A549 treated with CORT108297 at 1 μM for 4 hours (cell line): Measurements from ENCODE around the gene OGA. TPM values are rescaled to one million over a fixed set of nuclear protein-coding genes. Genes with fewer than 3 reads are reported as not detected.

Source experiments
- total RNA-seq: library from RNA; stranded (reverse); fragments of 200-300 nt; extraction: Qiagen RNA extraction; gene quantifications from 5 replicates; pipeline ENCODE4 v1.2.3, GENCODE V29; 2022

The OGA gene
- total RNA-seq, result 64.1 to 85.5 TPM (median 67.9 TPM) in 5 replicates

DNA sequence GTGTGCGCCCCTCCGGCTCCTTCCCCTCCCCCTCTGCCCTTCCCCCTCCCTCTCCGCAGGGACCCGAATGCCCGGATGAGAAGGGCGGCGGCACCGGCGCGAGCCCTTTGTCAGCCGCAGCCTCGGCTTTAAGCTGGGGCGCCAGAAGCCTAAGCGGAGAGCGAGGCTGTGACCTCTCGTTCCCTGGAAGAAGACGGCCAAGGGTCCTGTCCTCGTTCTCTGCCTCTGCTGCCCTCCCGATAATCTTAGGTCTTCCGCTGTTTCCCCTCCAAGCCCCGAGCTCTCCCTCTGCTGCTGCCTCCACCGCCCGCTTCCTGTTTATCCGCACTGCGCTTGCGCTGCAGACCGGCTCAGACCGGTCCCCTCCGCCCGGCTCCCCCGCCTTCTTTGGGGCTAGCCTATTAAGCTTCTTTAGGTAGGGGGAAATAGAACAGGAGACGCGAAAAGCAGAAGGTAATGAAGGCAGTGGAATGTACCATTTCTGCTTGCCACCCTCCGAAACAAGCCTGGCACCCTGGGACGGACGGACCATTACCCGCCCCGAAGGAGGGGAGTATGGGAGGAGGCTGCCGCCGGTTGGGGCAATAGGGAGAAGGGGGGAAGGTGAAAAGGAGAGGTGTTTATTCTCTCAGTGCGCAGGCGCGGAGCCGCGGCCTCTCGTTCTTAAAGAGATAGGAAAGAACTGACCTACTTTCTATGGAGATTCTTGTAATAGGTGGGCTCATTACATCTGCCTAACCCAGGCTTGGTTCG lies at the start of gene OGA:
Gene OGA (minus strand): TSS at position 326 of the 753 bp plus-strand sequence. CDS start 422 bp downstream, outside the sequence.

DNA sequence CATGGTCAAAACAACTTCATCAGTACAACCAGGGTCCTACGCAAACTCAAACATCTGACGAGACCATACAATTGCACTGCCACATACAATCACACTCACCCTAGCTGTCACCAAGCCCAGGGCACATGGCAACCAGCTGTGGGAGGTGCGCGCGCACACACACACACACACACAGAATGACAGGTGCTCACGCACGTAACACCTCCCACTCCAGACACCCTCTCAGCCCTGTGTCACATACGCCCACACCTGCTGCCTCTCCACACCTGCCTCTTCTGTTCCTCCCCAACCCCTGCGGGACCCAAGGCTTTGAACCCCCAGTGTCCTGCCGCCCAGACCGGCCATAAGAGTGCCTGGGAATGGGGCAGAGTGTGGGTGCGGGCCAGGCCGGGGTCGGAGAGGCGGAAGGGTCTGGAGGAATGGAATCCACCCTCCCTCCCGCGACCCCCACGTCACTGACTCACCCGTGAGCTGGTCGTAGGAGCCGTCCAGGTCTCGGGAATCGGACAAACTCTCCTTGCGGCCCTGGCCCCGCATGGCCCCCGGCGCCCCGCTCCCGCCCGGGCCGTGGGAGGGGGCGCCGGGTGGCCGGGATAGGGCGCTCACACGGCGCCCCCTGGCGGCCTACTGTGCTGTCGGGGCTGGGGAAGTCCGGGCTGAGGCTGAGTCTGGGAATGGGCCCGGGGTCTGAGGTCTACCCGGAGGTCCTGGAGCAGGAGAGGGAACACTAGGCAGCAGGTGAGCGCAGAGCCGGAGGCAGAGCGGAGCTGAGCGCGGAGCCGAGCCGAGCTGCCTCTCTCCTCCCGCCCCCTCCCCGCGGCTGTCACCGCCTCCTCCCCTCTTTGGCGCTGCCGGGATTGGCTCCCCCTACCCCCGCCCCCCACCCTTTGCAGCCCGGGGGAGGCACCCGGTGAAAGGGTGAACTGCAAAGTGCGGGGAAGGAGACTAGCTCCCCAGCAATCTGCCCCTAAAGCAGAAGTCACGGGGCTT lies 25.1 kb upstream of the OGA start, which contains the start of gene KCNIP2:
Gene KCNIP2 (minus strand): TSS at position 769 of the 990 bp plus-strand sequence. CDS start 232 bp downstream, at position 537.

DNA sequence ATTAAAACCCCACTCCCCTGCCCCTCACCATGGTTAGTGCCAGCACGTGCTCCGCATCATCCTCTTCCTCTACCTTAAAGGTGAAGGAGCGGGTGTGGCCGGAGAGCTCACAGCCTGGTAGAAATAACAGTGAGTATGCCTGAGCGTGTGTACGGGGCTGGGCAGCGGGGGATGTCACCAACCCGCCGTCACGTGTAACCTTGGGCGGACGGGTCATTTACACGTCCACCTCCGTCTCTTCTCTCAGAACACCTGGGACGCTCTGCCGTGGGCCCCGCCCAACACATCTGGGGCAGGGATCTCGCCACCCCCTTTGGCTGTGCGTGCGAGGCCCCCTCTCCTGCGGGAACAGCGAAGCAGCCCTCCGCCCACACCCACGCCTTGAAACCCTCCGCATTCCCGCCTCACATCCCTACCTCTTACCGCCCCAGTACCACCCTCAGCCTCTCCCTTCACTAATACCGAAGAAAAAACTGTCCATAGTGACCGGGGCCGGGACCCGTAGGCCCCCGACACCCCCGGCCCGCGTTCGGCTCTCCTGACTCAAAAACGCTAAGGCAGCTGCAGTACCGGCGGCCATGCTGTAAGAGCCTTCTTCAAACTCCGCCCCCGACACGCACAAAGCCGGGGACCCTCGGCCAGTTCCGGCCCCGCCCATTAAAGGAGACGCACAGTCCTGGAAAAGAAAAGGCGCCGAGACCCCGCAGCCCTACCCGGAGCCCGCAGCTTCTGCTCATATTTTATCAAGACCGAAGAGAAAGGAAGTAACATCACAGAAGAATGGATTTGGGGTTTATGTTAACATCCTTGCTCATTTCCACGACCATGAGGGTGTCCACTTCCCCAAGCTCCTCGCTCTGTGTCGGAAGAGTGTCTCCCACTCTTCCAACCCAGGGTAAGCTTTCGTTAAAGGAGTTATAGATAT lies 35.2 kb downstream of the OGA start, which contains the start of gene NPM3:
Gene NPM3 (minus strand): TSS at position 636 of the 925 bp plus-strand sequence. CDS start 56 bp downstream, at position 580.

DNA sequence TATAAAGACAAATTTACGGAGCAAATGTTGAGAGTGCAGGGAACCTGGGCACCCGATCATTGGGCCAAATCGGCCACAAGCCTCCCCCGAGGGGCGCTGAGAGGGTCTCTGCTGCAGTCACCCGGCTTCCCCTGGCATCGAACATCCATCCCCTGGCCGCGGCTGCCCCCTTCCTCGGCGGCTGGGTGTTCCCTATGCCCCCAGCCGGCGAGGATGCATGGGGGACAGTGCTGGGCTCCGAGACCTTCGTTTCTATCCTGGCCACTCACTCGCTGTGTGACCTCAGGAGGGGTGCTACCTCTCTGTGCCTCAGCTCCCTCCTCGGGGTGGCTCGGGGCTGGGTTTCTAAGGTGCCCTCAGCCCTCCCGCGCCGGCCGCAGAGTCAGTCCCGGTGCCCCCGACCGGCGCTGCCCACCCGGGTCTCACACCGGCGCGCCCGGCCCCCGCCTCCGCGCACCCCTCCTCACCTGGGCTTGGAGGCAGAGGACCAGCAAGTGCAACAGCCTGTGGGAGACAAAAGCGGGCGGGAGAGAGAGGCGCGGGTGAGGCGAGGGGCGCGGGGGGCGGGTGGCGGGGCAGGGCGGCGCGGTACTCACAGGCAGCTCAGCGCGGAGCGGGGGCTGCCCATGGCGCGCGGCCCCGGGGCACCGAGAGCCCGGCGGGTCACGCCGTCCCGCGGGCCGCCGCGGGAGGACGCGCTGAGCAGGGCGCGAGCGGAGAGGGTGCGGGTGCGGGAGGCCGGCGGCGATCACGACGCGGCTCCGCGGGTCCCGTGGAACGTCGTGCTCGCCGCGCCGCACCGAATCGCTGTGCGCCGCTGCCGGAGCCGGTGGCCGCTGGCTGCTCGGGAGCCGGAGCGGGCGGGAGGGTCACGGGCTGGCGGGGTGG lies 42.7 kb downstream of the OGA start, which contains the start of gene FGF8:
Gene FGF8 (minus strand): TSS at position 842 of the 888 bp plus-strand sequence. CDS start 214 bp downstream, at position 628.

Other genes starting within 250 kb of the OGA start
- gene POLL, start 230.2 kb downstream of the OGA start, total RNA-seq, result 12.3 to 19.2 TPM (median 18.5 TPM) in 5 replicates
- 29.9 to 45.8 TPM (median 33.8 TPM) in 5 replicates for gene DPCD, start 230.1 kb downstream of the OGA start, total RNA-seq
- 17.3 to 23.3 TPM (median 21.3 TPM) in 5 replicates for gene FBXW4, start 123.3 kb downstream of the OGA start, total RNA-seq
- not detected in 5 replicates for gene FGF8, start 42.3 kb downstream of the OGA start, total RNA-seq
- 102 to 129 TPM (median 121 TPM) in 5 replicates for gene NPM3, start 35.0 kb downstream of the OGA start, total RNA-seq
- gene KCNIP2, start 25.4 kb upstream of the OGA start, total RNA-seq, result 0.58 to 1.1 TPM (median 0.70 TPM) in 5 replicates
- gene ARMH3, start 237.7 kb upstream of the OGA start, total RNA-seq, result 10.1 to 12.6 TPM (median 11.7 TPM) in 5 replicates
- 25.6 to 39.3 TPM (median 36.0 TPM) in 5 replicates for gene HPS6, start 246.9 kb upstream of the OGA start, total RNA-seq